NCI-H2227 (cell line): ENCODE measurements around the gene LAMB1.

Source experiments
- DNase-seq: peaks from one replicate; lab custom pipeline; 2025; ENCODE audit not compliant: unreplicated experiment; lab: John Stamatoyannopoulos, UW

LAMB1 gene

DNA sequence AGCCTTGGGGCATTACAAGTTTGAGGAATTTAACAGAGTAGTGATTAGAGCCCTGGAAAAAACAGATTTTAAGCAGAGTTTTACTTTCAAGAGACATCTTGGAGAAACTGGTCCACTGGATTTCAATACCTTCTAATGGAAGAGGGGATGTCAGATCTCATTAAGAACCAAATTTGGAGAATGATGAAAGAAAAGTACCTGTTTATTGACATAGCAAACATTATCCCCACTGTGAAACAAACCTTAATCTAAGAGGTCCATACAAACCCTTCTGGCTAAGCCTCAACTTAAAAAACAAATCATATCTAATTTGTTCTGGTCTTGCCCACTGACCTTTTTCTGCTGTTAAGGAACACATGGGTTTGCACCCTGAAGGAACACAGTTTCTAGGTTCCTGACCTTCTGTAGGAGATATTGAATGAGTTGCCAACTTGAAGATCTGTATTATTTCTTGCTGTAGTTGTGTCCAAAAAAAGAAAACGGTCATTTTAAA lies 53.5 kb downstream of the LAMB1 start:
- no peak for DNase-seq

DNA sequence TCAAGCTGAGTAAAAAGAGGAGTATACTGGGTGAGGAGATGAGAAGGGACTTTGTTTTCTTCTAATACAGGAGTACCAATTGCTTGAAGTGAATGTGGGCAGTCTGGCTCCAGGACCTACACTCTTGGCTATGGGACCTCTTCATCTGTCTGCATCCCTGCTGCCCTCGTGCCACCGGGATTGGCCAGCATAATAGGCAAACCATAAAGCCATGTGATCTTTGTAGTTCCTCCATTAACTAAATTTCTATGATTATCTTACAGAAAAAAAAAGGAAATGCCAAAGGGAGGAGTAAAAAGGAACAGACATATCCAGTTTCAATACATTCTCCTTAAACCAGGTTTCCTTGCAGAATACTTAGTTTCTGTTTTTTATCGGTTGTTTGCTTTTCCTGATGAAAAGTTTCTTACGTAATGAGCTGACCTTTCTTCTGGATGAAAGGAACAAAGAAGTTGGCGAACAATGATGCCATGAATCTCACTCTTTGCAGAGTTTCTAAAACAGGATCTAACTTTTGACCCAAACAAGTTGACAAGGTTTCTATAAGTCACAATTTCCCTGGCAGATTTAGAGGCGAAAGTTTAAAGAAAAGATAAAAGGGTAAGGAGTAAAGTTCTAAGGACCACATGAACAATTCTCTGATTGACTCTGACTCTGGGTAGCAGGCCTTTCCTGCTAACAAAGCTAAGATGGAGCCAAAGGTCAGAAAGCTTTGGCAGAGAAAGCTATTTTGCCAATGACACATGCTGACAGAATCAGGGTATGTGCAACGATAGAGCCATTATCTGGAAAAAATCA lies 54.1 kb downstream of the LAMB1 start:
- no peak for DNase-seq

DNA sequence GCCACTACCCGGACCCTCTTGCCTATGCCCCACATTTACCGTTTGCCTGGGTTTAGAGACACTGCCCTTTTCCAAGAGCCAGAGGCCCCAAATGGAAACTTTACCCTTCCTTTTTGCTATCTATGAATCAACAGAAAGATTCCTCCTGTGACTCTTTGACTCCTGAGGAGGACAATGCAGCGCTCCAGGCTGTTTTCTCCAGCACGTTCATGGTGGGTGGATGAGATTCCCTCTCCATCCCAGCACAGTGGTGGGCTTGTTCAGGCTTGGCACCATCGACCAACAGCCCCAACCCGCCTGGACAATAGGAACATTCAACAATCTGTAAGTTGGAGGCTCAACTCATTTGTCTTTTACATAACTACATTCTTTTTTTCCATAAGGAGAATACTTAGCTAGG lies 56.1 kb downstream of the LAMB1 start:
- no peak for DNase-seq

DNA sequence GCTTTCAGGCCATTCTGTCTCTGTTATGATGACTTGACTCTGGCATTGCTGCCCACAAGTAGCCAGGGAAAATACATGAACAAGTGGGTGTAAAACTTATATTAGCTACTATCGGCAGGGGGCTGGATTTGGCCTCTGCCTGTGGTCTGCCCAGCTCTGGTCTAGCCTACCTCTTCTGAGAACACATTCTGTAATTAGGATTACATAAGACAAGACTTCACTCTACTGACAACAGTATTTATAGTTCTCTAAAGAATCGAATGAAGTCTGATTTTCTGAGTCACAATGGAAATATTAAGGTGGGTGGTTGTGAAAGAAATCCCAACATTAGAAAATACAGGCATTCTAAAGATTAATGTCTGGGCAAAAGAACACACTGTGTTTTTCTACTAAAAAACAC lies 56.5 kb downstream of the LAMB1 start:
- DNase-seq = no peak

DNA sequence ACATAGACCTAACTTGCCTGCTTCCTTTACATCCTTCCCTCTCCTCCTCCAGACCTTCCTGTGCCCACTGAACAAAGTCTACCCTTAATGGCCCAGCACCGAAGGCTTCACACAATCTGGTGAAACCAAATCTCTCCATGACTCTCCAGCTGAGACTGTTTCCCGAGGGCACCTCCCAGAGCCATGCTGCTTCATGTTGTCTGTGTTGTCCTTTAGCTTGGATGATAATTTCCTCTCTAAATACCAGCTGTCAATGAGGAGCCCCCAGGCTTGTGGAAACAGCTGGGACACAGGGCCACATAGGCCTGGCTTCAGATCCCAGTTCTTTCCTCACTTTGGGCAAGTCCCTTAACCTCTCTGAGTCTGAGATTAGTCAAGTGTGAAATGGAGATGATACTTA lies 57.6 kb downstream of the LAMB1 start:
- DNase-seq = no peak

DNA sequence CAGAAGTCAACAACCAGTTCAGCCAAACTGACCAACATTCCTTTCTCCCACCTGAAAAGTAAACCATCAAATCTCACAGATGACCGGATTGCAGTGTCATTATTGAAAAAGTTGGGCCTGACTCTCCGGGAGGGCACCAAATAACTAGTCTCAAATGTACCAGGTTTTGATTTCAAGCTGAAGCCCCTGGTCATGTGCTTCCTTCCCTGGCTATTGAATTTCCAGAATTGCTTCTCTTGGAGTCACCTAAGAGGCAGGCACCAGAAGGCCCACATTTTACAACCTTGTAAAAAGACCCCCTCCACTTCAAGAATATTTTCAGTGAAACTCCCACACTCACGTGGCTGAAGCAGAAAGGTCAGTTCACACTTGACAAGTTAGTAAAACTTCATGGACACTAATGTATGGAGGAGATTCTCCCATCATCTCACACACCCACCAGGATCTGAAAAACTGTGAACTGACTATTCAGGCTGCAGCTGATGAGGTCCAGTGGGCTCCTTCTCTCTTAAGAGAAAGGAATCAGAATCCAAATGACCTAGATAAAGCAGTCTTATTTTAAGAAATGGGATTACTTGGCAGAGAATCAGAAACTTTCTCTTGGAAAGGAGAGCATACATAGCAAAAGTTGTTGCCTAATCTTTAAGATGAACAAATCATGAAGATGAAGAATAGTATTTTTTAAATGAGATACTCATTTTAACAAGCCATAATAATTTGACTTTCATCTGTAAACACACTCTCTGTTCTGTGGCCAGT lies 58.4 kb downstream of the LAMB1 start:
- no peak for DNase-seq

DNA sequence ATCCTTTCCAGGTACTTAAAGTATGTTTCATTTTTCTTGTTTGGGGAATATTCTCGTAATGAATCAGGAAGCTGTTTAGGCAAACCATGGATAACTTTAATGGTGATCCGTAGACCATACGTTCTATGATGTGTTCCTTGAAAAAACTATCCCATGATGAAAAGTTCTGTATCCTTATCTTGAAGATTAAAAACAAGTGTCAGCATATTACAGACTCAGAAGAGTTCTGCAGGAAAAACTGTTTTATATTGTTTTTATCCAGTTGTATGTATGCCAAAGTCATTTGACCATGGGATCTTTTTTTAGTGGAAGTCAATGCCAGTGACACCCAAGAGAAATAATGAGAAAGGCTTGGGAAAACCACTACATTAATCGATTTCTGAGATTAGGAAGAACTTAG lies 59.9 kb downstream of the LAMB1 start:
- no peak for DNase-seq

DNA sequence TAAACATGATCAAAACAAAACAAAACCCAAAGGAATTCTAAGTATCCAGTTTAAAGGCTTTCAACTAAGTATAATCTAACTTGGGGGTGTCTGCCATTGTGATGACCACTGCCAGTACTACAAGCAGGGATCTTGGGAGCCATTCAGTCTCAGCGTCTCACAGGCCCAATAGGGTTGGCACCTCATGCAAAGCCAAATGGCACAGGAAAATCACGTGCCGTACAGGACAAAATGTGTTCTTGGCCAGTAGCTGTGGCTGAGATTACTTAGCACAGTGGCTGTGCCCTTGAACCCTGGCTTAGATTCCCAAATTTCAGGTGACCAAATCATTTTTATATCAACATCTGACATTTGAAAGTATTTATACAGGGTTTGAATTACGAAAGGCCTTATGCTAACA lies 62.0 kb downstream of the LAMB1 start:
- DNase-seq = no peak

DNA sequence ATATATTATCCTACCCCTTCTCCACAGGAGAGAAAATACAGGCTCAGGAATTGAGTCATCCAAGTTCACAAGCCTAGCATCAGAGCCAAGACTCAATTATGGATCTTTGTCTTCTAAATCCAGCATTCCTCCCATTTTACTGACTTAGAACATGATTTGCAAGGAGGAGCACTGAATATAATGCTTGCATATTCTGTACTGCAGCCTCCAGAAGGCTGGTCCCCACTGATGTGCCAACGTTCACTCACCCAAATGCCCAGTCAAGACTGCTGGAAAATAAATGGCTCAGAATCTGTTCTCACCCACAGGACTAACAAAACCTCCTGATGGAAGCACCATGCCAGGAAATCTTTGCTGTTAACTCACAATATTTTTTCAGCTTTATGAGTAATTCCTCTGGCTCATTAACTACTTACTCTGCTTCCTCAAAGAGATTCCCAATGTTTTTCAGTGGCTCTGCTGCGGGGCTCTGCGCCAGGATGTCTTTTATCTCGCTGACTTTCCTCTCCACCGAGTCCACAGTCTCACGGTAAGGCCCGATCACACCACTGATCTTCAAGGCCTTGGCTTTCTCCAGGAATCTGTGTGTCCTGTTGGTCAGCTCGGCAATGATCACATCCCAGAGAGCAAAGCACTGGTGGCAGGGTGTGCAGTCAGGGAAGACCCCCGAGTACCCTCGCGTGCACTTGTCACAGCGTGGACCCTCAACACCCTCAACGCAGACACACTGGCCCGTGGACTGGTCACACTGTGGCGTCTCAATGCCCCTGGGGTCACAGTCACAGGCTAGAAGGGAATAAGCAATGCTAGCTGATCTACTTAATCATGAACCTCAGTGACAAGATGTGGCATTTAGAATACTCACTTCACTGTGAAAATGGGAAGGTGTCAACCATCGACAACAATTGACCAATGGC lies 63.1 kb downstream of the LAMB1 start:
- DNase-seq = no peak

DNA sequence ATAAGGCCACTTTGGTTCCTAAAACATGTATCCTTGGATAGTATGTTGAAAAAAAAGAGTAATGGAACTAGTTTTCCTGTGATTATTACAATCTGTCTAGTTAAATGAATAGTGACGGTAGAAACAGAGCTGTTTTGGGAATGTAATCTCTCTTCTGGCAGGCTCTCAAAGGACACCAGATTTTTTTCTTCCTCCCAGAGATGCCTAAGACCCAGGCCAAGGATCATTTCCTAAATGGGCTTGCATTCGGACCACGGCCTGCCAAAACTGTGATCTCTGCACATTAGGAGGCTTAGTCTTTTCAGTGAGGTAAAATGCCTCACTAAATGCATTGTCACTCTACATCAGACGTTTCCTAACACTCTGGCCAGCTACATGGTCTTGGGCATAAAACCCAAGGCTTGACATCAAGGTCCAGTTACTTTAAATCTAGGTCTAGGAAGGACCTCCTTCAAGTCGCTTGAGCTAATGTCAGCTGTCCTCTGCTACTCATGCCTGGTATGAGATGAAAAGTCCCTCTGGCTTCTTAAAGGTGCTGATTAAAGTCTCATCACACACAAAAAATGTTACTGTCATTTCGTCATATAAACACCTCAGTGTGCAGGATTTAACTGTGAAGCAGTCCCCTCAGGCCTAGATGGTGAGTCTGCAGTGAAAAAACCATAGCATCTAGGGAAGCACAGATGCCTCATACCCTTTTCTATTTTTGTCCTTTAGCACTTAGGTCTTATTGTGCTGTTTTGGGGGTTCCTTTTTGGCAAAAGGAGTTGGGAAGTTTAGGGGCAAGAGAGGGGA lies 64.3 kb downstream of the LAMB1 start:
- no peak for DNase-seq

DNA sequence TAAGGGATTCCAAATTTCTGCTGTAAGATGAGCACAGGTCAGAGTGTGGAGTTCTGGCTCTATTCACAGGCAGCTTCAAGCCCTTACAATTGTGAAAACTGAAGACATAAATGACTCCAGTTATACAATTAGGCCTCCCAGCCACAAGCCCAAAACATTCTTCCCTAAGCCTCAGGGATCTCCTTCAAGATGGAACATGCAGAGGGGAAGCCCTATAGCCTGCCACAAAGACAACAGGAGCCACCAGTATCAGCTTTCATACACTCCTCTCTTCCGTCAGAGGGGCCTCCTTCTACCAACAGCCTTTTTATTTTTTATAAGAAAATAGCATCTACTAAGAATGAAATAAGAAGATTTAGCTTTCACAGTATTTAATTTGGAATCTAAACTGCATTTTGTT lies 65.4 kb downstream of the LAMB1 start:
- no peak for DNase-seq

DNA sequence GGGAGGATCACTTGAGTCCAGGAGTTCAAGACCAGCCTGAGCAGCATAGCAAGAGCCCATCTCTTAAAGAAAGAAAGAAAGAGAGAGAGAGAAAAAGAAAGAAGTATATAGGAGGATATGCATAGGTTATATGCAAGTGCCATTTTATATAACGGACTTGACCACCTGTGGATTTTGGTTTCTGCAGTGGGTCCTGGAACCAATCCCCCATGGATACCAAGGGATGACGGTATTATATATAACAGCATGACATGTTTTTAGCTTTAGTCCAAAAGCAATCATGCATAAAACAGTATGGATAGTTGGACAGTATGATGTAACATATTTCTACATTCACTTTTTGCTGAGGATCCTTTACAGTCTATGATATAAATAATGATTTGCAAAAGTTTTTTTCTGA lies 66.6 kb downstream of the LAMB1 start:
- DNase-seq = no peak

DNA sequence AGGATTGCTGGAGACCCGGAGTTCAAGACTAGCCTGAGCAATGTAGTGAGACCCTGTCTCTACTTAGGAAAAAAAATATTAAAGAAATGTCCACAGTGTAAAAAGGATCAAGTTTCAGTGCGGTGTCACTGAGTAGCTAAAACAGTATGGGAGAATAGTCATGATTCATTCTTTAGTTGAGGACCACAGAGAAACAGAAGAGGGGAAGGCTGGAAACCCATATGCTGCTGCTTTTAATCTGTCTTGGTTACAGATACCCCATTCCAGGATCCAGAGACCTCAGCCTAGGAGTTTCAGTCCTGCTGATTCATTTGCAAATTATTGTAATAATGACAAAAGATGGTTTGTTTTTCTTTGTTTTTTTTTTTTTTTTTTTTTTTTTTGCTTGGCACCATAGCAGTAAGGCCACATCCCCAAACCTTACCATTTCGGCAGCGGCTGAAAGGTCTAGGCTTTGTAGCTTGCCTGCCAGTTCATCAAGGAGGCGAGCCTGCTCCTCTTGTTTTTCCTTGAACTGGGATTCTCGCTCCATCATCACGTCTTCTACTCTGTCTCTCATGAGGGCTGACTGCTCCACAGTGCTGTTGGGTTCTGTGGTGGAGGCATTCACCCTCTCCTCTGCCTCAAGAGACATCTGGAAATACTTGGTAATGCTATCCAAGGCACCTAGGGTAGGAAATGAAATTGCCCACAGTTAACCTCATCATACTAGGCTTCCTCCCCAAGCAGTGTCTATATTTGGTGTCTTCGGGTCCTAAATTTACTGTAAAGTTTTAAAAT lies 67.8 kb downstream of the LAMB1 start:
- DNase-seq = no peak

DNA sequence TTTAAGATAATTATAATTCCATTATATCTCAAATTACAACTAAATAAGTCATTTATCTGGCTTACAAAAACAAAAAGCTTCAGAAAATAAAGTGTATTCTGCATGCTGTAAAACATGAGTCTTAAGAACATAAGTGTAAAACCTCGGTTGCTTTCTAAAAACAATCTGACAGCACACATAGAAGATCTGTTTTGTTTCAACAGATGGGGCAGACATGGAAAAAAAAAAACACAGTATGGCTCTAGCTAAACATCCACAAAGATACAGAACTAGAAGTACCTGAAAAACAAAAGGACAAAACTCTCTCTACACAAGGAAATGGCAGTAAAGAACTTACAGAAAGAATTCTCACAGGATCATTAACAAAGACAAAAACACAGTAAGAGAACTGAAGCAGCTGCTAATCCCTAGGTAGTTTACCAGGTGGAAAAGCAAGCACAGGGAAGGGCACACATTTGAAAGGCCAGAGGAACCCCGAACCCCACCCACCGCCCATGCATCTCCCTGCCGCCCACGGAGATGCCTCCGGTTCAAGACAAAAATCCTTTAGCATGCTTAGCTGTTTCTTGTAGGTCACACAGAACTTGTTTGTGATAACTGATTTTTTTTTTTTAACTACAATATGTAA lies 69.5 kb downstream of the LAMB1 start:
- no peak for DNase-seq

DNA sequence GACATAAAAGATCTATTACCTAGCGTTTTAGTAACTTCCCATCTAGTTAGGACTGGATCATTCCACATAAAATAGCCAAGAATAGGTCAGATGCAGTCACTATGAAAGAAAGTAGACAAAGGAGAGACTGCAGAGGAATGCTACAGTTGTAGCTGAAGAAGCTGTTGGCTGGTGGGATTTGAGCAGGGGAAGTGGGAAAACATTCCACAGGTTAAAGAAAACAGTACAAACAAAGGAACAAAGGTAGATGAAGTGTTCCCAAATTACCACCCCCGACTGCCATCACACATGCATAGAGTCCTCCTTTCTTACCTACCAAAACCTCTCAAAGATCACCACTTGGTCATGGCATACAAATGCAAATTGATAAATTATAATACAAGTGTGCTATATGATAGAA lies 70.2 kb downstream of the LAMB1 start:
- no peak for DNase-seq

DNA sequence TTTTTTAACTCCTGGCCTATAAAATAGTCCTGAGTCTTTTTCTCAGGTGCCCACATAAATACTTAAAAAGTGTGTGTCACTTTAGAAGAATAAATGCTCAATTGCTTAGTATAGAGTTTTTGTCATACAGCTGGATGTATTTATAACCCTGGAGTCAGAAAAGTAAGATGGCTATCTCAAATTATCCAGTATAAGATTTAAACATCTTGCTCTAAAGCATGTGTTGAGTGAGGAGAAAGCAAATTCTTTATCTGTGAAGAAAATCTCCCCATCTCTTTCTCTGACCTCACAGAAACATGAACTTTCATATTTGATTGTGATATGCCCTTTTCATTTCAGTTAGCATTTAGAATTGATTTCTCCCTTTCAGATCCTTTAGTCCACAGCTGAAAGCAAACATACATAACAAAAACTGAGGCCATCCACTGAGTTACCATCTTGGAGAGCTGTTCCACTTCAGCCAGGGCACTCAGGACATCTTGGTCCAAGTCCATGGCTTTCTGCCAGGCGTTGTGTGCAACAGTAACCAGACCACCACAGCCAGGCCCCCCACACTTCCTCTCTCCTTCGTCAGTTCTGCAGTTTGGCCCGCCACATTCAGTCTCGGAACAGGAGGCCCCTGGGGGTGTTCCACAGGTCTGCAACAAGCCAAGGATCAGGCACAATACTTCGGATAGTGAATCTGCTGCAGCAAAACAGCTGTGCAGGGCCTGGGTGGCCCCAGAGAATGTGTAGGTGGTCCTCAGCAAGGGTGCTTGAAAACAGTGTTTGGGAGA lies 71.0 kb downstream of the LAMB1 start:
- no peak for DNase-seq

DNA sequence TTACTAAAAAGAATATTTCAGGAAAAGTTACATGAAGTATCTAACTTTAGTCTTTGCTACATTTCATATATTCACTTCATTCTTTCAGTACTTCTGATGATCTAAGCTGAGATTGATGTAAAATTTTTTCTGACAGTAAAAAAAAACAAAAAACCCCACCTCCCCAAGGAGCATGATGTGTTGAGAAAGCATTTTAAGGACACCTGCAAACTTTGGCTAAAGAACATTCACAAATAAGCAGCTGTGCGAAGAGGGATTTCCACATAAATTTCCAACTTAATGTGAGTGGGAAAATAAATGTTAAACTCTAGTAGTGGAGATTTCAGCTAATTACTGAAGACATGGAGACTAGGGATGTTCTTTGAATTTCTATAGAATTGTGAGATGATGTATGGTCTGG lies 76.5 kb downstream of the LAMB1 start:
- DNase-seq = no peak

DNA sequence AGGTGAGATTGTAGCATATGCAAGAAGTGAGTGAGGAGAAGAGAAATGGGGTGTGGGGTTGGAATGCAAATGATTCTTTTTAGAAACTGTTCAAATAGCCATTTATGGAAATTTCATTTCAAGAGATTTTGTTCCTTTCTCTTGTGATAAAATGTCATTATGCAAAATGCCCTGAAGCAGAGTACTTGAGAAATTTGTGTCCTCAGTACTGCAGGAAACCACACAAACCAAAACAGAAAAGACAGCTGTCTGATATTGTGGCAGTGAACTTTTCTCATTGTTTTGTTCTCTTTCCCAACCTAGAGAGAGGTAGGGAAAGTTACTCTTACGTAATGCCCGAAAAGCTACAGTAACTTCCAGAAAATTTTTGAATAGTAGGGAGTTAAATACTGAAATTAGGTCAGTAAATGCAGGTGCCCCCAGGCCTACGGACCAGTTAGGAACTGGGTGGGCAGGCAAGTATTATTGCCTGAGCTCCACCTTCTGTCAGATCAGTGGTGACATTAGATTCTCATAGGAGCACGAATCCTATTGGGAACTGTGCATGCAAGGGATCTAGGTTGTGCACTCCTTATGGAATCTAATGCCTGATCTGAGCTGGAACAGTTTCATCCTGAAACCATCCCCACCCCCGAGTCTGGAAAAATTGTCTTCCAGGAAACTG lies 78.0 kb downstream of the LAMB1 start:
- DNase-seq = no peak
